Activated gamma-delta T cell (primary cell): ENCODE data around the gene EFNB3.

ENCODE experiments used
- DNase-seq: peaks from one replicate; lab custom pipeline; 2025; lab: John Stamatoyannopoulos, UW

EFNB3 gene

GRCh38 chr17:7716901-7717755 lies 12.1 kb downstream of the EFNB3 start, which contains the start of gene DNAH2:
DNAH2 (plus strand) TSS chr17:7717744; CDS start chr17:7719735, 1,991 bp downstream.
- DNase-seq = no peak

- no peak for DNase-seq
These were observed 12.9 kb downstream of the EFNB3 start for GRCh38 chr17:7717756-7718350.

- DNase-seq = no peak
These were observed 14.7 kb downstream of the EFNB3 start for GRCh38 chr17:7719661-7720060.

- no peak for DNase-seq
These were observed 15.1 kb downstream of the EFNB3 start for GRCh38 chr17:7720125-7720524.

- DNase-seq = no peak
These were observed 16.6 kb downstream of the EFNB3 start for GRCh38 chr17:7721612-7722011.

- no peak for DNase-seq
These were observed 22.9 kb downstream of the EFNB3 start for GRCh38 chr17:7727886-7728285.

GRCh38 chr17:7729816-7730215 lies 24.8 kb downstream of the EFNB3 start:
- DNase-seq = no peak

GRCh38 chr17:7732981-7733539 lies 28.1 kb downstream of the EFNB3 start:
- no peak for DNase-seq

- DNase-seq = no peak
These were observed 32.6 kb downstream of the EFNB3 start for GRCh38 chr17:7737601-7738000.

- no peak for DNase-seq
These were observed 34.7 kb downstream of the EFNB3 start for GRCh38 chr17:7739746-7740145.

- DNase-seq = no peak
These were observed 35.5 kb downstream of the EFNB3 start for GRCh38 chr17:7740481-7741001.

- no peak for DNase-seq
These were observed 37.7 kb downstream of the EFNB3 start for GRCh38 chr17:7742729-7743128.

- DNase-seq = no peak
These were observed 39.4 kb downstream of the EFNB3 start for GRCh38 chr17:7744416-7744815.

GRCh38 chr17:7745748-7746470 lies 40.9 kb downstream of the EFNB3 start:
- DNase-seq = no peak

GRCh38 chr17:7747635-7748071 lies 42.7 kb downstream of the EFNB3 start:
- no peak for DNase-seq

- DNase-seq = no peak
These were observed 43.2 kb downstream of the EFNB3 start for GRCh38 chr17:7748076-7748775.

- no peak for DNase-seq
These were observed 45.4 kb downstream of the EFNB3 start for GRCh38 chr17:7750321-7750821.

GRCh38 chr17:7754656-7755055 lies 49.7 kb downstream of the EFNB3 start:
- no peak for DNase-seq

GRCh38 chr17:7755095-7755890 lies 50.3 kb downstream of the EFNB3 start:
- no peak for DNase-seq

- DNase-seq = no peak
These were observed 52.0 kb downstream of the EFNB3 start for GRCh38 chr17:7756968-7757367.
